Measurements from ENCODE around the gene NR0B1. TPM values are rescaled to one million over a fixed set of nuclear protein-coding genes. Genes with fewer than 3 reads are reported as not detected.

NR0B1 gene
- total RNA-seq, 1 experiment from 2014 or later: not detected

DNA sequence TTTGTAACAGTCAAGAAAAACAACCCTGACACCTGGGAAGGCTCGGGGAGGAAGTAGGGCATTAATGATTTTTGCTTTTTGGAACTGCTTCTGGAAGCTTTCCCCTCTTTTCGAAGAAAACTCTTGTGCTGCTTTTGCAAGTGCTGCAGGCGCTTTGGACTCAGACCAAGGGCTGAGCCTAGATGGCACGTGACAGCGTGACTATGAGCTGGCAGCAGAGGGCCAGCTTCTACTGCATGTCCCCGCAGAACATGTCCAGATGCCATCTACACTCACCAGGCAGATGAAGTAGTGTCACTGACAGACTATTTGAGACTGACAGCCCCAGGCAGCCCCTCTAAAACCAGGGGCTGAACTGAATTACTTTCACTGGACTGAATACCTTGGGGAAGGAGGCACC is 6.2 kb downstream of the NR0B1 start:
- H3K79me2 ChIP-seq (ENCODE audit: insufficient read depth, low read length): no peaks in the 10 kb centered on the region
- H3K27ac ChIP-seq (ENCODE audit: low read depth, low read length): no peak overlapping the region
- no peaks in the 10 kb centered on the region for H3K9me2 ChIP-seq (ENCODE audit: insufficient read depth)
- RAD21 ChIA-PET (ENCODE audit: low non-redundant PET in 1 of 2, low total read pairs in 2 of 2, uncharacterized antibody in 2 of 2, unreplicated experiment in 2 of 2): no interaction called here
- CTCF ChIA-PET: no interaction called here
- H3K9ac ChIP-seq (ENCODE audit: low read length): no peak overlapping the region
- H3K4me2 ChIP-seq (ENCODE audit: low read length): no peak overlapping the region
- no peak for TF ChIP-seq TCF7L2 (IDR thresholded peaks at IDR 0.05; ENCODE audit: borderline replicate concordance, extremely low read depth, insufficient read depth, insufficient read length)
- TF ChIP-seq, protein P1, sequence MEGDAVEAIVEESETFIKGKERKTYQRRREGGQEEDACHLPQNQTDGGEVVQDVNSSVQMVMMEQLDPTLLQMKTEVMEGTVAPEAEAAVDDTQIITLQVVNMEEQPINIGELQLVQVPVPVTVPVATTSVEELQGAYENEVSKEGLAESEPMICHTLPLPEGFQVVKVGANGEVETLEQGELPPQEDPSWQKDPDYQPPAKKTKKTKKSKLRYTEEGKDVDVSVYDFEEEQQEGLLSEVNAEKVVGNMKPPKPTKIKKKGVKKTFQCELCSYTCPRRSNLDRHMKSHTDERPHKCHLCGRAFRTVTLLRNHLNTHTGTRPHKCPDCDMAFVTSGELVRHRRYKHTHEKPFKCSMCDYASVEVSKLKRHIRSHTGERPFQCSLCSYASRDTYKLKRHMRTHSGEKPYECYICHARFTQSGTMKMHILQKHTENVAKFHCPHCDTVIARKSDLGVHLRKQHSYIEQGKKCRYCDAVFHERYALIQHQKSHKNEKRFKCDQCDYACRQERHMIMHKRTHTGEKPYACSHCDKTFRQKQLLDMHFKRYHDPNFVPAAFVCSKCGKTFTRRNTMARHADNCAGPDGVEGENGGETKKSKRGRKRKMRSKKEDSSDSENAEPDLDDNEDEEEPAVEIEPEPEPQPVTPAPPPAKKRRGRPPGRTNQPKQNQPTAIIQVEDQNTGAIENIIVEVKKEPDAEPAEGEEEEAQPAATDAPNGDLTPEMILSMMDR (IDR thresholded peaks at IDR 0.05 in 2 of 3, conservative IDR thresholded peaks at IDR 0.05 in 1 of 3; ENCODE audit: borderline replicate concordance in 1 of 3, insufficient read depth in 1 of 3, low read depth in 2 of 3, low read length in 2 of 3): no peak
- TF ChIP-seq RAD21 (IDR thresholded peaks at IDR 0.05; ENCODE audit: low read depth): no peak
- TF ChIP-seq CBX3 (IDR thresholded peaks at IDR 0.05; ENCODE audit: low read depth): no peak
- TF ChIP-seq POLR2A (IDR thresholded peaks at IDR 0.05; ENCODE audit: borderline replicate concordance, extremely low read depth, insufficient read depth, insufficient read length): no peak
- TF ChIP-seq FOSL1 (IDR thresholded peaks at IDR 0.05; ENCODE audit: low read depth): no peak
- TF ChIP-seq ELF1 (IDR thresholded peaks at IDR 0.05; ENCODE audit: borderline replicate concordance, low read depth): no peak
- TF ChIP-seq, protein P2, sequence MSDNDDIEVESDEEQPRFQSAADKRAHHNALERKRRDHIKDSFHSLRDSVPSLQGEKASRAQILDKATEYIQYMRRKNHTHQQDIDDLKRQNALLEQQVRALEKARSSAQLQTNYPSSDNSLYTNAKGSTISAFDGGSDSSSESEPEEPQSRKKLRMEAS (IDR thresholded peaks at IDR 0.05): no peak
- TF ChIP-seq CEBPB (IDR thresholded peaks at IDR 0.05; ENCODE audit: low read depth): no peak
- no peak for TF ChIP-seq ZNF274 (IDR thresholded peaks at IDR 0.05; ENCODE audit: low read depth, low read length)
- H3K27me3 ChIP-seq (ENCODE audit: insufficient read depth, low read length): no peaks in the 10 kb centered on the region
- H3K9me3 ChIP-seq (ENCODE audit: control insufficient read depth in 1 of 2, insufficient read depth in 1 of 2, low read depth in 1 of 2, low read length in 2 of 2): no peaks in the 10 kb centered on the region
- no peaks in the 10 kb centered on the region for H3K36me3 ChIP-seq (ENCODE audit: control insufficient read depth in 1 of 2, insufficient read depth in 2 of 2, low read length in 2 of 2)
- POLR2A ChIA-PET: no interaction called here
- intact Hi-C loops (cut with micrococcal nuclease): no loop called here
- no peaks in the 10 kb centered on the region for H4K20me1 ChIP-seq (ENCODE audit: insufficient read depth)
- ATAC-seq (no peak), DNase-seq (ENCODE audit: low read depth, low spot score) (no peak)
- H3K4me3 ChIP-seq (replicated peaks in 1 of 2; ENCODE audit: low read depth in 1 of 2, low read length in 2 of 2): no peak overlapping the region
- H2AFZ ChIP-seq (ENCODE audit: low read depth, low read length, poor library complexity, severe bottlenecking): no peak overlapping the region
- no peaks in the 10 kb centered on the region for H3K4me1 ChIP-seq (ENCODE audit: control insufficient read depth in 1 of 2, insufficient read depth in 2 of 2, low read length in 2 of 2)
- BruUV-seq (replicated peaks): no TSS peak
